Measurements from ENCODE around the gene FYB1. TPM values are rescaled to one million over a fixed set of nuclear protein-coding genes. Genes with fewer than 3 reads are reported as not detected.
"Not testable (repeated sequence)": the region's sequence is repeated elsewhere in the genome, so short reads cannot be mapped to it uniquely, and the experiment has no call there.

The FYB1 gene
- total and polyA plus RNA-seq, 11 donors, result 0.82 to 67.2 (median 2.8) TPM

DNA sequence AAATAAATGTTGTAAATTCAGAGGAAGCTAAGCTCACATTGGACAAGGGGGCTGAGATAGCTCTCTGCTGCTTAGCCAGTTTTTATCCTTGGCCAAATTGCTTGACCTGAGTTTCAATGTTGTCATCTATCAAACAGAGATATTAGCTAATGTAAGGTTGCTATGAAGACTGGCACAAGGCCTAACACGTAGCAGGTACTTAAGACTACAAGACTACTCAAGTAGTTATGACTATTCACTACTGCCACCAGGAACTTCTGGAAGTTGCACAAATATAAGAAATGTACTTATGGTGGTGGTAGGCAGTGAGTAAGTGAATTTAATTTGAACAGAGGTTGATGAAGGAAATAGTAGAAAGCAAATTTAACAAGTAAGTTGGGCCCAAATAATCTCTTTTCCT lies 17.4 kb upstream of the FYB1 start:
- DNase-seq, result no peak
- H3K9me3 ChIP-seq, result peaks cover 0 to 24% (median 5%) of the 10 kb centered on the region in 12 donors
- WGBS, 4 donors, result 69 to 80% (median 72%) methylated on average over 1 of the region's 1 CpG
- H3K4me1 ChIP-seq, result peaks cover 0 to 17% (median 0%) of the 10 kb centered on the region in 12 donors
- no peak for ATAC-seq
- H3K36me3 ChIP-seq, result no peaks in the 10 kb centered on the region
- H3K27me3 ChIP-seq, result no peaks in the 10 kb centered on the region
- H3K27ac ChIP-seq, result no peak overlapping the region
- H3K4me3 ChIP-seq, result no peak overlapping the region
- no peak for TF ChIP-seq POLR2A (IDR thresholded peaks at IDR 0.05)
- TF ChIP-seq, protein P1, sequence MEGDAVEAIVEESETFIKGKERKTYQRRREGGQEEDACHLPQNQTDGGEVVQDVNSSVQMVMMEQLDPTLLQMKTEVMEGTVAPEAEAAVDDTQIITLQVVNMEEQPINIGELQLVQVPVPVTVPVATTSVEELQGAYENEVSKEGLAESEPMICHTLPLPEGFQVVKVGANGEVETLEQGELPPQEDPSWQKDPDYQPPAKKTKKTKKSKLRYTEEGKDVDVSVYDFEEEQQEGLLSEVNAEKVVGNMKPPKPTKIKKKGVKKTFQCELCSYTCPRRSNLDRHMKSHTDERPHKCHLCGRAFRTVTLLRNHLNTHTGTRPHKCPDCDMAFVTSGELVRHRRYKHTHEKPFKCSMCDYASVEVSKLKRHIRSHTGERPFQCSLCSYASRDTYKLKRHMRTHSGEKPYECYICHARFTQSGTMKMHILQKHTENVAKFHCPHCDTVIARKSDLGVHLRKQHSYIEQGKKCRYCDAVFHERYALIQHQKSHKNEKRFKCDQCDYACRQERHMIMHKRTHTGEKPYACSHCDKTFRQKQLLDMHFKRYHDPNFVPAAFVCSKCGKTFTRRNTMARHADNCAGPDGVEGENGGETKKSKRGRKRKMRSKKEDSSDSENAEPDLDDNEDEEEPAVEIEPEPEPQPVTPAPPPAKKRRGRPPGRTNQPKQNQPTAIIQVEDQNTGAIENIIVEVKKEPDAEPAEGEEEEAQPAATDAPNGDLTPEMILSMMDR (IDR thresholded peaks at IDR 0.05), result no peak
- intact Hi-C loops (cut with DNase I), result no loop called here

- Histone ChIP-seq H3K4me1 (peaks cover 0 to 25% (median 0%) of the 10 kb centered on the region in 12 donors), H3K4me3 (no peak overlapping the region), H3K9me3 (peaks cover 0 to 13% (median 0%) of the 10 kb centered on the region in 12 donors), H3K27me3 (no peaks in the 10 kb centered on the region), H3K27ac (no peak overlapping the region), H3K36me3 (no peaks in the 10 kb centered on the region)
- no peak for TF ChIP-seq POLR2A (IDR thresholded peaks at IDR 0.05)
- TF ChIP-seq, protein P1 (IDR thresholded peaks at IDR 0.05), result no peak
- WGBS, 4 donors, result 44 to 78% (median 72%) methylated on average over 3 of the region's 3 CpGs
- DNase-seq (no peak), ATAC-seq (no peak)
- intact Hi-C loops (cut with DNase I), result no loop called here
These were observed 16.3 kb upstream of the FYB1 start for GRCh38 chr5:39235648-39236047.

GRCh38 chr5:39234494-39234893 lies 15.1 kb upstream of the FYB1 start:
- DNase-seq; H3K27ac ChIP-seq; H3K27me3 ChIP-seq; H3K9me3 ChIP-seq; H3K36me3 ChIP-seq; intact Hi-C loops (cut with DNase I); ATAC-seq; H3K4me3 ChIP-seq: not testable (repeated sequence)
- WGBS, 4 donors, result 69 to 87% (median 82%) methylated on average over 1 of the region's 1 CpG
- H3K4me1 ChIP-seq, result peaks cover 0 to 25% (median 0%) of the 10 kb centered on the region in 12 donors

DNA sequence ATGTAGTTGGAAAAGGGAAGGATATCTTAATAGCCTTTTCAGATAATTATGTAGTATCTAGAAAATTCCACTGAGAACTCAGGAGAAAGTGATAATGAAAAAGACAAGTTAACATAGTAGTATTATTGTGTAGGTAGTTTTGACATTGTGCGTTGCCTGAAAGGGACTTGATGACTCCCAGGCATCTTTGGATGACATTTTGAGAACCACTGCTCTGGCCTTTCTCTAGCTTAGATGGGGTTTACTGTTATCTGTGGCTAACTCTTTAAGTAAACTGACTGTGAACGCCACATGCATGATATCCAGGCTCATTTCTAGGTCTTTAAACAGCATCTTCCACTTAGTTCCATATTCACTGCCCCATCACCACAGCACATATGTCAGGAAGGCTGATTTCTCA lies 14.4 kb upstream of the FYB1 start:
- Histone ChIP-seq H3K27me3 (no peaks in the 10 kb centered on the region), H3K4me3 (no peak overlapping the region), H3K4me1 (peaks cover 0 to 25% (median 0%) of the 10 kb centered on the region in 12 donors), H3K27ac (no peak overlapping the region), H3K36me3 (no peaks in the 10 kb centered on the region), H3K9me3 (no peaks in the 10 kb centered on the region)
- no peak for TF ChIP-seq POLR2A (IDR thresholded peaks at IDR 0.05)
- TF ChIP-seq, protein P1 (IDR thresholded peaks at IDR 0.05), result no peak
- 27 to 45% (median 33%) methylated on average over 2 of the region's 2 CpGs for WGBS, 4 donors
- intact Hi-C loops (cut with DNase I), result no loop called here
- no peak for ATAC-seq
- no peak for DNase-seq

All from heart left ventricle (tissue), 16 donors.